ENCODE results near the gene CYTH1. TPM values are rescaled to one million over a fixed set of nuclear protein-coding genes. Genes with fewer than 3 reads are reported as not detected.

Gene CYTH1
- total RNA-seq, 1 experiment from 2014 or later: 9.7 TPM

DNA sequence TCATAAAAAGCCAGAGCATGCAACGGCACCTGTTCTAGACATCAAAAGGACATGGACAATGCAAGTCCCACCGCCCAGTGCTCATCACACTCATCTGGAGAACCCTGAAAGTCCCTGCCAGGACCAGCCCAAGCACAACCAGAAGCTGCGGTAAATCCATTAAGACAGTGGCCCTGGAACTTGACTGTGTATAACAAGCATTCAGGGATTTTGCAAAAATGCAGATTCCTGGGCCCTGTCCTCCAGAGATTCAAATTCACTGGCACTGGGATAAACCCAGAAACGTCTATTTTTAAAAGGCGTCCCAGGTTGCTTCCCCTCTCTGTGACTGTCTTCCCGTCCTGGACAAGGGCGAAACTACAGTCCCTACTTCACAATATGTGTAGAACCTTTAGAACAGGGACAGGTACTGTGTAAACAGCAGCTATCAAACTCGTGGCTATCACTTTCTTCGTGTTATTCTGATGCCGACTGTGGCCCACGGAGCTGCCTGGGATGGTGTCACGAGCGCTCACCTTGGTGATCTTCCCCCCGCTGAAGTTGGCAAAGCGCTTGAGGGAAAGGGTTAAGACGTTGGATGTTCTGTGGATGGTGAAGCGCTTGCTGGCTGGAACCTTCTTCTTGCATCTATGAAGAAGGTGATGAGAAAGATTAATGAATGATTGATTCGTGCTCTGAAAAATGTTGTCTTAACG is 36.2 kb upstream of the CYTH1 start:
- no peak overlapping the region for H2AFZ ChIP-seq (ENCODE audit: low read length)
- H4K91ac ChIP-seq (ENCODE audit: insufficient read length, low read depth, low read length): no peak overlapping the region
- no peak overlapping the region for H4K8ac ChIP-seq (replicated peaks; ENCODE audit: insufficient read length, low read depth, low read length)
- H3K23me2 ChIP-seq (ENCODE audit: insufficient read length, low read depth, low read length, poor library complexity, severe bottlenecking): no peaks in the 10 kb centered on the region
- H2BK15ac ChIP-seq (ENCODE audit: low read depth, low read length): no peak overlapping the region
- H3K27ac ChIP-seq (ENCODE audit: insufficient read length, low read depth, low read length): no peak overlapping the region
- H3K18ac ChIP-seq (ENCODE audit: insufficient read length, low read depth, low read length): no peak overlapping the region
- no peak overlapping the region for H3K23ac ChIP-seq (ENCODE audit: insufficient read length, low read depth, low read length)
- no peaks in the 10 kb centered on the region for H3K4me1 Mint-ChIP-seq
- H3K27ac Mint-ChIP-seq: no peak overlapping the region; a peak in 1 of 7 replicates
- H3K14ac ChIP-seq (ENCODE audit: insufficient read depth, low read length): no peak overlapping the region
- no peak overlapping the region for H2BK5ac ChIP-seq (ENCODE audit: insufficient read length, low read length)
- H3K27me3 Mint-ChIP-seq (ENCODE audit: low read depth): no peaks in the 10 kb centered on the region
- no peak overlapping the region for H3T11ph ChIP-seq (ENCODE audit: low read length)
- no peak overlapping the region for H2BK120ac ChIP-seq (ENCODE audit: low read depth, low read length, poor library complexity, severe bottlenecking)
- no peak for DNase-seq
- H4K20me1 ChIP-seq (ENCODE audit: control insufficient read depth, insufficient read depth, insufficient read length): no peaks in the 10 kb centered on the region
- WGBS (ENCODE audit: extremely low coverage, insufficient read length, low lambda C conversion rate): no CpG with 5 or more reads among the region's 19 CpGs
- no peak overlapping the region for H3K4me3 Mint-ChIP-seq
- no peaks in the 10 kb centered on the region for H3K27me3 ChIP-seq (ENCODE audit: insufficient read depth, low read length)
- no peaks in the 10 kb centered on the region for H3K79me1 ChIP-seq (ENCODE audit: insufficient read depth, low read depth, low read length, poor library complexity, severe bottlenecking)
- H3K4me1 ChIP-seq (ENCODE audit: insufficient read depth, low read length): no peaks in the 10 kb centered on the region
- no peak overlapping the region for H3K9ac ChIP-seq (ENCODE audit: extremely low read depth, insufficient read length, low read length)
- TF ChIP-seq, protein P1, sequence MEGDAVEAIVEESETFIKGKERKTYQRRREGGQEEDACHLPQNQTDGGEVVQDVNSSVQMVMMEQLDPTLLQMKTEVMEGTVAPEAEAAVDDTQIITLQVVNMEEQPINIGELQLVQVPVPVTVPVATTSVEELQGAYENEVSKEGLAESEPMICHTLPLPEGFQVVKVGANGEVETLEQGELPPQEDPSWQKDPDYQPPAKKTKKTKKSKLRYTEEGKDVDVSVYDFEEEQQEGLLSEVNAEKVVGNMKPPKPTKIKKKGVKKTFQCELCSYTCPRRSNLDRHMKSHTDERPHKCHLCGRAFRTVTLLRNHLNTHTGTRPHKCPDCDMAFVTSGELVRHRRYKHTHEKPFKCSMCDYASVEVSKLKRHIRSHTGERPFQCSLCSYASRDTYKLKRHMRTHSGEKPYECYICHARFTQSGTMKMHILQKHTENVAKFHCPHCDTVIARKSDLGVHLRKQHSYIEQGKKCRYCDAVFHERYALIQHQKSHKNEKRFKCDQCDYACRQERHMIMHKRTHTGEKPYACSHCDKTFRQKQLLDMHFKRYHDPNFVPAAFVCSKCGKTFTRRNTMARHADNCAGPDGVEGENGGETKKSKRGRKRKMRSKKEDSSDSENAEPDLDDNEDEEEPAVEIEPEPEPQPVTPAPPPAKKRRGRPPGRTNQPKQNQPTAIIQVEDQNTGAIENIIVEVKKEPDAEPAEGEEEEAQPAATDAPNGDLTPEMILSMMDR (conservative IDR thresholded peaks at IDR 0.05): no peak
- H3K4ac ChIP-seq (ENCODE audit: low read depth, low read length): no peak overlapping the region
- no peak overlapping the region for H2BK20ac ChIP-seq (ENCODE audit: low read depth, low read length, poor library complexity, severe bottlenecking)
- no peaks in the 10 kb centered on the region for H3K79me2 ChIP-seq (ENCODE audit: insufficient read depth, low read length)
- peaks cover 45 to 98% (median 89%) of the 10 kb centered on the region in 3 experiments for H3K36me3 Mint-ChIP-seq (ENCODE audit: insufficient read depth in 1 of 3, low read depth in 3 of 3)
- H4K5ac ChIP-seq (ENCODE audit: insufficient read length, low read depth, low read length): no peak overlapping the region
- no peak overlapping the region for H2BK12ac ChIP-seq (ENCODE audit: insufficient read length, low read depth, low read length)
- no peaks in the 10 kb centered on the region for H3K9me3 ChIP-seq (ENCODE audit: control insufficient read depth, low read depth, low read length)
- no peak overlapping the region for H3K56ac ChIP-seq (ENCODE audit: insufficient read length, low read depth, low read length)
- no peak overlapping the region for H3K4me2 ChIP-seq (ENCODE audit: insufficient read depth, insufficient read length, low read length)
- H2AK5ac ChIP-seq (ENCODE audit: insufficient read length, low read length): no peak overlapping the region
- no peaks in the 10 kb centered on the region for H3K9me3 Mint-ChIP-seq
